H1 (cell line): ENCODE measurements around the gene WDR93.

Experiments used
- FOSL1 ChIP-seq: IDR thresholded peaks from 2 replicates; pipeline ENCODE4 v1.6.1; 2011; ENCODE audit warnings: mild to moderate bottlenecking, low read depth, low read length, moderate library complexity; ENCODE audit not compliant: insufficient read depth
- JUN ChIP-seq: IDR thresholded peaks from 2 replicates; pipeline ENCODE4 v1.6.1; 2011; ENCODE audit warnings: low read depth, mild to moderate bottlenecking, improper control_type of control experiment, low read length
- POLR2A ChIP-seq, 2 experiments: IDR thresholded peaks; 1 replicate in 1 of 2; 2 replicates in 1 of 2; pipeline ENCODE4 v1.6.1; 2011; ENCODE audit warnings: low read depth in 2 of 2, low read length in 2 of 2, mild to moderate bottlenecking in 2 of 2; ENCODE audit errors: control extremely low read depth in 1 of 2
- TAF1 ChIP-seq: IDR thresholded peaks from 2 replicates; pipeline ENCODE4 v1.6.1; 2011; ENCODE audit warnings: mild to moderate bottlenecking, low read depth, low read length
- TCF12 ChIP-seq: IDR thresholded peaks from 2 replicates; pipeline ENCODE4 v1.6.1; 2011; ENCODE audit warnings: low read depth, mild to moderate bottlenecking, low read length
- YY1 ChIP-seq: IDR thresholded peaks from 2 replicates; pipeline ENCODE4 v1.6.1; 2011; ENCODE audit warnings: low read depth, mild to moderate bottlenecking, low read length
- TF ChIP-seq, protein P1 (sequence below), 3 experiments: IDR thresholded peaks; 1 replicate in 2 of 3; 2 replicates in 1 of 3; pipeline versions ENCODE4 v1.5.1 to v1.6.1; 2011; ENCODE audit warnings: low read length in 3 of 3, mild to moderate bottlenecking in 3 of 3, inconsistent platforms in 2 of 3, low read depth in 1 of 3, moderate library complexity in 1 of 3; ENCODE audit not compliant: insufficient read depth in 1 of 3; ENCODE audit errors: control extremely low read depth in 1 of 3

DNA sequence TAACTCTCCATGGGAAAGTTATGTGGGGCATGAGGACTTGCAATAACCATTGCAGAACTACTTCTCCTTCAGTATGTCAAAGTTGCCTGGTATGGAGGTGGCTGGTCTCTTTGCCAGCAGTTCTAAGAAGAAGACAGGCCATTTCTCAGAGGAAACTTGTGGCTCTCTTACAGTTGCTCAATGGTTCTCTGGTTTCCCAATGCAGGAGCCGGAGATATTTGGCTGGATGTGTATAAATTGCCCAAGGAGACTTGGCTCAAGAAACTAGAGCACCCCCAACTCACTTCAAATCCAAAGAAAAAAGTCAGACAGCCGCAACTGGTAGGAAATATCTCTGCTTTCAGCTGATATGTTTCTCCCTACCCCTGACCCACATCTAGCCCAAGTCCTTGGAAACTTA is 24.2 kb downstream of the WDR93 start:
- TF ChIP-seq, protein P1, sequence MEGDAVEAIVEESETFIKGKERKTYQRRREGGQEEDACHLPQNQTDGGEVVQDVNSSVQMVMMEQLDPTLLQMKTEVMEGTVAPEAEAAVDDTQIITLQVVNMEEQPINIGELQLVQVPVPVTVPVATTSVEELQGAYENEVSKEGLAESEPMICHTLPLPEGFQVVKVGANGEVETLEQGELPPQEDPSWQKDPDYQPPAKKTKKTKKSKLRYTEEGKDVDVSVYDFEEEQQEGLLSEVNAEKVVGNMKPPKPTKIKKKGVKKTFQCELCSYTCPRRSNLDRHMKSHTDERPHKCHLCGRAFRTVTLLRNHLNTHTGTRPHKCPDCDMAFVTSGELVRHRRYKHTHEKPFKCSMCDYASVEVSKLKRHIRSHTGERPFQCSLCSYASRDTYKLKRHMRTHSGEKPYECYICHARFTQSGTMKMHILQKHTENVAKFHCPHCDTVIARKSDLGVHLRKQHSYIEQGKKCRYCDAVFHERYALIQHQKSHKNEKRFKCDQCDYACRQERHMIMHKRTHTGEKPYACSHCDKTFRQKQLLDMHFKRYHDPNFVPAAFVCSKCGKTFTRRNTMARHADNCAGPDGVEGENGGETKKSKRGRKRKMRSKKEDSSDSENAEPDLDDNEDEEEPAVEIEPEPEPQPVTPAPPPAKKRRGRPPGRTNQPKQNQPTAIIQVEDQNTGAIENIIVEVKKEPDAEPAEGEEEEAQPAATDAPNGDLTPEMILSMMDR (IDR thresholded peaks at IDR 0.05; ENCODE audit: control extremely low read depth in 1 of 3, insufficient read depth in 1 of 3, low read depth in 1 of 3, low read length in 3 of 3): no peak
- TF ChIP-seq TCF12 (no peak), POLR2A (IDR thresholded peaks at IDR 0.05; ENCODE audit: control extremely low read depth in 1 of 2, low read depth in 2 of 2, low read length in 2 of 2) (no peak), TAF1 (no peak), JUN (no peak), YY1 (no peak), FOSL1 (no peak)
